Fibroblast of lung (primary cell): ENCODE results near the gene MEGF6. TPM values are rescaled to one million over a fixed set of nuclear protein-coding genes. Genes with fewer than 3 reads are reported as not detected.

ENCODE experiments used
- DNase-seq, 2 donors: peaks; one replicate each; pipeline versions ENCODE4 v3.0.0 to v3.0.0-alpha.2; 2010; ENCODE audit warnings: low read depth in 2 of 2
- H2AFZ ChIP-seq: 2 replicates; pipeline ENCODE4 v1.5.1; 2012; ENCODE audit warnings: low read length, control low read depth, inconsistent platforms
- H3K27ac ChIP-seq: 2 replicates; pipeline ENCODE4 v1.5.1; 2011; ENCODE audit warnings: low read length, control low read depth; ENCODE audit not compliant: insufficient read depth
- H3K27me3 ChIP-seq: 2 replicates; pipeline ENCODE4 v1.5.1; 2011; ENCODE audit warnings: mild to moderate bottlenecking, low read length; ENCODE audit not compliant: control insufficient read depth, insufficient read depth
- H3K36me3 ChIP-seq: 2 replicates; pipeline ENCODE4 v1.5.1; 2011; ENCODE audit warnings: low read length; ENCODE audit not compliant: control insufficient read depth, insufficient read depth
- H3K4me1 ChIP-seq: 2 replicates; pipeline ENCODE4 v1.5.1; 2011; ENCODE audit warnings: low read length; ENCODE audit not compliant: control insufficient read depth, insufficient read depth; ENCODE audit errors: extremely low read depth
- H3K4me2 ChIP-seq: 2 replicates; pipeline ENCODE4 v1.5.1; 2011; ENCODE audit warnings: low read length, control low read depth; ENCODE audit not compliant: insufficient read depth; ENCODE audit errors: extremely low read depth
- H3K4me3 ChIP-seq, 4 experiments: fragments of 200-600 bp in 1 of 4; sonication (generic) in 1 of 4; replicated peaks in 1 of 4; 2 replicates each; pipeline ENCODE4 v1.5.1; 2011 to 2016; ENCODE audit warnings: low read length in 4 of 4, low read depth in 3 of 4, mild to moderate bottlenecking in 3 of 4, control low read depth in 2 of 4, inconsistent platforms in 1 of 4, mixed read lengths in 1 of 4; ENCODE audit not compliant: insufficient read depth in 1 of 4; ENCODE audit errors: control extremely low read depth in 1 of 4
- H3K79me2 ChIP-seq: 2 replicates; pipeline ENCODE4 v1.5.1; 2012; ENCODE audit warnings: mild to moderate bottlenecking, low read length, inconsistent platforms; ENCODE audit not compliant: control insufficient read depth, insufficient read depth
- H3K9ac ChIP-seq: 2 replicates; pipeline ENCODE4 v1.5.1; 2011; ENCODE audit warnings: mild to moderate bottlenecking, low read length, control low read depth; ENCODE audit not compliant: insufficient read depth
- H3K9me3 ChIP-seq: 2 replicates; pipeline ENCODE4 v1.5.1; 2012; ENCODE audit warnings: low read depth, low read length; ENCODE audit not compliant: control insufficient read depth, insufficient read depth
- H4K20me1 ChIP-seq: 2 replicates; pipeline ENCODE4 v1.5.1; 2011; ENCODE audit warnings: low read length; ENCODE audit not compliant: control insufficient read depth, insufficient read depth; ENCODE audit errors: extremely low read depth
- EZH2 ChIP-seq: IDR thresholded peaks from 2 replicates; pipeline ENCODE4 v1.5.1; 2012; ENCODE audit warnings: low read length, control low read depth, mild to moderate bottlenecking; ENCODE audit errors: missing control alignments
- polyA plus RNA-seq, 2 donors: library from polyadenylated mRNA; depleted of rRNA in 1 of 2; stranded (reverse) in 1 of 2; unstranded in 1 of 2; fragments of >200 nt; gene quantifications; 2 replicates each; pipeline ENCODE4 v1.2.1, GENCODE V29; 2011 to 2012; ENCODE audit warnings: missing spikeins in 1 of 2
- total RNA-seq: library from RNA; depleted of rRNA; stranded (reverse); fragments of >200 nt; gene quantifications from 2 replicates; pipeline ENCODE4 v1.2.1, GENCODE V29; 2014
- TF ChIP-seq, protein P1 (sequence below), 2 donors: IDR thresholded peaks in 1 of 2; conservative IDR thresholded peaks in 1 of 2; 1 replicate in 1 of 2; 2 replicates in 1 of 2; pipeline ENCODE4 v1.5.1; 2011 to 2012; ENCODE audit warnings: low read length in 2 of 2, control low read depth in 1 of 2, inconsistent platforms in 1 of 2, low read depth in 1 of 2, mild to moderate bottlenecking in 1 of 2

MEGF6 gene
- total and polyA plus RNA-seq, 2 donors (not counting 1 experiment from before 2014, with no cell fraction given), result 1.6 to 11.6 TPM

DNA sequence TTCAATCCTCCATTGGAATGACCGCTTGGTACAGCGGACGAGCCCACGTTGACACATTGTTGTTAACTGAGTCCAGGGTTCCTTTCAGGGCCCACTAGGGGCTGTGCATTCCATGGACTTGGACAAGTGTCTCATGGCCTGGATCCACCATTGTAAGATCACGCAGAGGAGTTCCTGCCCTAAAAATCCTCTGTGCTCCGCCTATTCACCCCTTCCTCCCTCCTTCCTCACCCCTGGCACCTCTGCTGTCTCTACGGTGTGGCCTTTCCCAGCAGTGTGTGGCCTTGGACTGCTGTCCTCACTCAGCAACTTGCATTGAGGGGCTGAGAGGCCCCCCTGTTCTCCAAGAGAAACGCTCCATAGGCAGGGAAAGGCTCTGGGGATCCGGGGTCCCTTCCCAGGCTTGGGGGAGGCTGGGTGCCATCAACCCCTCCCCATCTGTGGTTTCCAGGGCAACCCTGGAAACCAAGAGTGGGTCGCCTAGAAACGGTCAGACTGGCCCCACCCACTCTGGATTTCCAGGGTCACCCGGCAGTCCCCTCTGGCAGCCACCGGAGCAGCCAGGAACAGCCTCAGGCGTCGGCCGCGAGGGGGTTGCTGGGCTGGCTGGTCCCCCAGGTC lies 50.9 kb downstream of the MEGF6 start:
- DNase-seq, result no peak

DNA sequence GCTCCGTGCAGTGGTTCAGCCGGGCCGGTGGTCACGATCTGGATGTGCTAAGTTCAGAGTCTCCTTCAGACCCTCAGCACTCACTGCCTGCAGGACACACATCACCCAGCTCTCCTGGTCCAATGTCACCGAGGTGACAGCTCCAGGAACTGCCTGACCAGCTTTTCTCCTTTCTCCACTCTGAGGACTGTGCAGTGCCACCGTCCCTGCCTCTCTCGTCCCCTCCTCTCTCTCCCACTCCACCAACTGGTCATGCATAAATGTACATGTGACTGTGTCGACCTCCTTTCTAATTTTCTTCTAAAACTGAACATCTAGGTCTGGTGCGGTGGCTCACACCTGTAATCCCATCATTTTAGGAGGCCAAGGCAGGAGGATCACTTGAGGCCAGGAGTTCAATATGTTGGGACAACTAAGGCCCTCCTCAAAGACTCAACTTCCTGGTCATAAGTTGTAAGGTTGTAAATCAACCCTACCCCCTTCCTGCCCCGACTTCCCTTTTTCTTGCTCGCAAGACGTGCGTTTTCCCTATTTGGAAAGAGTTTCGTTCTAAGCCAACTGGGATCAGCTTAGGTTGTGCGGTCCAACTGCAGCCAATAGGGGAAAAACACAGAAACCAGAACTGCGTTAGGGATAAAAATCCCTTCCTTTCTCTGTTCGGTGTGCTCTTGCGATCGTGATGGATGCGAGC lies 53.1 kb downstream of the MEGF6 start:
- Histone ChIP-seq H3K79me2 (no peaks in the 10 kb centered on the region), H3K27ac (no peak overlapping the region), H3K4me2 (no peak overlapping the region), H3K36me3 (no peaks in the 10 kb centered on the region), H3K4me3 (no peak overlapping the region), H3K27me3 (no peaks in the 10 kb centered on the region), H4K20me1 (no peaks in the 10 kb centered on the region), H3K9me3 (no peaks in the 10 kb centered on the region), H2AFZ (no peak overlapping the region), H3K4me1 (no peaks in the 10 kb centered on the region), H3K9ac (no peak overlapping the region)
- DNase-seq, result no peak
- no peak for TF ChIP-seq EZH2
- TF ChIP-seq, protein P1, sequence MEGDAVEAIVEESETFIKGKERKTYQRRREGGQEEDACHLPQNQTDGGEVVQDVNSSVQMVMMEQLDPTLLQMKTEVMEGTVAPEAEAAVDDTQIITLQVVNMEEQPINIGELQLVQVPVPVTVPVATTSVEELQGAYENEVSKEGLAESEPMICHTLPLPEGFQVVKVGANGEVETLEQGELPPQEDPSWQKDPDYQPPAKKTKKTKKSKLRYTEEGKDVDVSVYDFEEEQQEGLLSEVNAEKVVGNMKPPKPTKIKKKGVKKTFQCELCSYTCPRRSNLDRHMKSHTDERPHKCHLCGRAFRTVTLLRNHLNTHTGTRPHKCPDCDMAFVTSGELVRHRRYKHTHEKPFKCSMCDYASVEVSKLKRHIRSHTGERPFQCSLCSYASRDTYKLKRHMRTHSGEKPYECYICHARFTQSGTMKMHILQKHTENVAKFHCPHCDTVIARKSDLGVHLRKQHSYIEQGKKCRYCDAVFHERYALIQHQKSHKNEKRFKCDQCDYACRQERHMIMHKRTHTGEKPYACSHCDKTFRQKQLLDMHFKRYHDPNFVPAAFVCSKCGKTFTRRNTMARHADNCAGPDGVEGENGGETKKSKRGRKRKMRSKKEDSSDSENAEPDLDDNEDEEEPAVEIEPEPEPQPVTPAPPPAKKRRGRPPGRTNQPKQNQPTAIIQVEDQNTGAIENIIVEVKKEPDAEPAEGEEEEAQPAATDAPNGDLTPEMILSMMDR (conservative IDR thresholded peaks at IDR 0.05 in 1 of 2, IDR thresholded peaks at IDR 0.05 in 1 of 2; ENCODE audit: low read depth in 1 of 2, low read length in 2 of 2), result no peak

More for the DNA sequence above, 50.9 kb downstream of the MEGF6 start:
- Histone ChIP-seq H4K20me1 (no peaks in the 10 kb centered on the region), H3K27me3 (no peaks in the 10 kb centered on the region), H3K9ac (no peak overlapping the region), H3K36me3 (no peaks in the 10 kb centered on the region), H3K4me1 (no peaks in the 10 kb centered on the region), H3K27ac (no peak overlapping the region), H3K9me3 (no peaks in the 10 kb centered on the region), H2AFZ (no peak overlapping the region), H3K79me2 (no peaks in the 10 kb centered on the region), H3K4me2 (no peak overlapping the region), H3K4me3 (no peak overlapping the region)
- TF ChIP-seq, protein P1 (conservative IDR thresholded peaks at IDR 0.05 in 1 of 2, IDR thresholded peaks at IDR 0.05 in 1 of 2; ENCODE audit: low read depth in 1 of 2, low read length in 2 of 2), result no peak
- no peak for TF ChIP-seq EZH2

DNA sequence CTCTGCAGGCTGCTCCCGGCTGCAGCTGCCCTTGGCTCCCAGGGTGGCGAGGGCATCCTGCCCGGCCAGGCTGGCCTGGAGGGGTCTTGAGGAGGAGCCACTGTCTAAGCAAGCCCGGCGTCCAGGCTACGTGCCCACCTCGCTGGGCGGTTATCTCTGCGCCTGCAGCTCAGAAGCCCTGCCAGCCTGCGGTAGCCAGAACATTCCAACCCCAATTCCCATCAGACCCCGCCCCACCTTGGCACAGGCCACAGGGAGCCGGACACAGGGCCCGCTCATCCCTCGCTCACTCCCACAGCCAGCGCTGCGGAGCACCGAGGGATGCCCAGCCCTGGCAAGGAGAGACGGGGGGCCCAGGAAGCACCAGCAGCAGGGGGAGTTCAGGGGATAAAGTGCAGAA lies 53.9 kb downstream of the MEGF6 start:
- Histone ChIP-seq H3K4me2 (no peak overlapping the region), H3K27me3 (no peaks in the 10 kb centered on the region), H3K9ac (no peak overlapping the region), H3K9me3 (no peaks in the 10 kb centered on the region), H3K4me3 (no peak overlapping the region), H3K4me1 (no peaks in the 10 kb centered on the region), H4K20me1 (no peaks in the 10 kb centered on the region), H3K27ac (no peak overlapping the region), H3K79me2 (no peaks in the 10 kb centered on the region), H3K36me3 (no peaks in the 10 kb centered on the region), H2AFZ (no peak overlapping the region)
- peak in 1 of 2 donors; percentile 23 for DNase-seq
- no peak for TF ChIP-seq EZH2
- TF ChIP-seq, protein P1 (conservative IDR thresholded peaks at IDR 0.05 in 1 of 2, IDR thresholded peaks at IDR 0.05 in 1 of 2; ENCODE audit: low read depth in 1 of 2, low read length in 2 of 2), result no peak
